Colon (tissue), 2 donors: ENCODE data around the gene ASTN2.
"Not testable (repeated sequence)": the region's sequence is repeated elsewhere in the genome, so short reads cannot be mapped to it uniquely, and the experiment has no call there.

Experiments used
- FAIRE-seq: peaks from 2 replicates; lab custom pipeline; 2012; peaks lifted over from hg19 to GRCh38; lab: Jason Lieb, UNC
- donor health status: control.
- donor health status: control.

ASTN2 gene

GRCh38 chr9:116924462-116925110 lies 490.3 kb downstream of the ASTN2 start:
- FAIRE-seq, result no peak

DNA sequence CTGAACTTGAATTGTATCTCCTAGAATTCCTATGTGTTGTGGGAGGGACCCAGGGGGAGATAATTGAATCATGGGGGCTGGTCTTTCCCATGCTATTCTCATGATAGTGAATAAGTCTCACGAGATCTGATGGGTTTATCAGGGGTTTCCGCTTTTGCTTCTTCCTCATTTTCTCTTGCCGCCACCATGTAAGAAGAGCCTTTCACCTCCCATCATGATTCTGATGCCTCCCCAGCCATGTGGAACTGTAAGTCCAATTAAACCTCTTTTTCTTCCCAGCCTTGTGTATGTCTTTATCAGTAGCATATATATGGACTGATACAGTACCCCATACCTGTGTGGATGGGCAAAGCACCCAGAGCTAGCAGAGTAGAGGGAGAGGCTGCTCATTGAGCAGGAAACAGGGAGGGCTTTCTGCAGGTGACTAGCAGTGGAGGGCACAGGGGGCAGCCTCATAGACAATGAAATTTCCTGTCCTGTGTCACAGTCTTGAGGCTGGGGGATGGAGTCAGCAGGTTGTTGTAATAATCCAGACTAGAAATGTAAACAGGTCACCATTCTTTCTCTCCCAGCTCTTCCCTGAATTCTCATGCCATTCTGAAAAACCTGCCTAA lies 496.9 kb downstream of the ASTN2 start:
- FAIRE-seq, result not testable (repeated sequence)

DNA sequence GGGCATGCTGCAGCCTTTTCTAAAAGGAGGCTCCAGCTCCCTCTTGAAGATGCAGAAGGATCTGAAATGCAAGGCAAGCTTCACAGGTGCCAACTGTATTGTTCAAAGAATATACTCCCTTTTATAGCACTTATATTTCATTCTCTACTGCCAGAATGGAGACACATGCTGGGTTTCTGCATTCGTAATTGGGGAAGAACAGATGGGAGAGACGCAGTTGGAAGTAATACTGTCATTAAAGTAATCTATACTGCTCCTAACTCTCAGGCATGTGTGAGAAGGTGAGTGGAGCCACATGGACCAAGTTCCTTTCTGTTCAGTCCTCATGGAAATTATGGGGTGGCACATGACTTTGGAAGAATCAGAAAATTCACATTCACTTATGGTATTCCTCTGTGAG lies 501.3 kb downstream of the ASTN2 start:
- no peak for FAIRE-seq

GRCh38 chr9:116910201-116910600 lies 504.7 kb downstream of the ASTN2 start:
- no peak for FAIRE-seq

- no peak for FAIRE-seq
Measured at GRCh38 chr9:116907989-116908388, 506.9 kb downstream of the ASTN2 start.

GRCh38 chr9:116905171-116905588 lies 509.7 kb downstream of the ASTN2 start:
- FAIRE-seq, result no peak

DNA sequence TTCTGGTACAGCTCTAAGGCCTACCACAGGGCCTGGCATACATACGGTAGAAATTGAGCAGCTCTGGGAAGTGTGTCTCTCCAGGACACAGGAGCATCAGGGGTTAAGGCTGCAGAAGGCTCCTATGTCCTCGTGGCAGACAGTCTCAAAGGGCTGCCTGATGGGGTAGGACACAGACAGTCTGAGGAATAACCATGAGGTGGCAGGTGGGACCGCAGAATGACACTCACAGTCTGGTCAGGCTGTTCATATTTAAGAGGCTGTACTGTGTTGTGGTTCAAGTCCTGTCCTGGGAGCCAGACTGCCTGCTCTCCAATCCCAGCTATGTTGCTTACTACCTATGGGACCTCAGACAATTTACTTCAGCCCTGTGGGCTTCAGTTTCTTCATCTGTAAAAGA lies 510.7 kb downstream of the ASTN2 start:
- FAIRE-seq, result no peak

GRCh38 chr9:116901260-116901659 lies 513.6 kb downstream of the ASTN2 start:
- FAIRE-seq, result no peak

GRCh38 chr9:116900543-116900942 lies 514.3 kb downstream of the ASTN2 start:
- FAIRE-seq, result no peak

DNA sequence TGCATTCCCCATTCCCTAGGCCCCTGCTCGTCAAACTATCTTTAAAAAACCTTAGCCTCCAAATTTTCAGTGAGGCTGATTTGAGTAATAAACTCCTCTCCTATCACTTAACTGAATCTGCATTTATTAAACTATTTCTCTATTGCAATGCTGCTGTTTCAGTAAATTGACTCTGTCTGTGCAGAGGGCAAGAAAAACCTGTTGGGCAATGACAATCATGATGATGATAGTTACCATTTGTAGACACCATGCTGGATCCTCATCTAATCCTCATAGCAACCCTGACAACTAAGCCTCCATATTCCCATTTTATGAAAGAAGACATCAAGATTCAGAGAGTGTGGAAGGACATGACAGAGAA lies 514.9 kb downstream of the ASTN2 start:
- FAIRE-seq, result no peak

- FAIRE-seq, result no peak
Measured at GRCh38 chr9:116899337-116900006, 515.4 kb downstream of the ASTN2 start.

- not testable (repeated sequence) for FAIRE-seq
Measured at GRCh38 chr9:116898131-116898530, 516.7 kb downstream of the ASTN2 start.

- FAIRE-seq, result no peak
Measured at GRCh38 chr9:116897201-116897600, 517.7 kb downstream of the ASTN2 start.

GRCh38 chr9:116895961-116896360 lies 518.9 kb downstream of the ASTN2 start:
- no peak for FAIRE-seq

DNA sequence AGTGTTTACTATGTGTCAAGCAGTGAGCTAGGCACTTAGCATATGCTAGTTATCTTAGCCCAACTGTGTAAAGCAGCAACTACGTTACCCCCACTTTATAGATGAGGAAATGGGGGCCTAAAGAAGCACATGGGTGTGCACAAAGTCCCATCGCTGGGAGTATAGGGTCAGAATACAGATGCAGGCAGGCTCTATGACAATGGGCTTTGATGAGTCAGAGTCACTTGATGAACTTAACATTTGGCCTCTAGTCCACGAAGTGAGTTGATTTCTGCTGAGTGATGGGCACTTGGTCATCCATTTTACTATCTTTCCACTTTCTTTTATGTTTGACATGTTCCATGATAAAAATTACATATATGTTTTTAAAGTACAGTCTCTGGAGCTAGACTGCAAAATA lies 523.4 kb downstream of the ASTN2 start:
- no peak for FAIRE-seq

GRCh38 chr9:116888476-116888875 lies 526.4 kb downstream of the ASTN2 start:
- FAIRE-seq, result not testable (repeated sequence)

GRCh38 chr9:116888066-116888465 lies 526.8 kb downstream of the ASTN2 start:
- no peak for FAIRE-seq

DNA sequence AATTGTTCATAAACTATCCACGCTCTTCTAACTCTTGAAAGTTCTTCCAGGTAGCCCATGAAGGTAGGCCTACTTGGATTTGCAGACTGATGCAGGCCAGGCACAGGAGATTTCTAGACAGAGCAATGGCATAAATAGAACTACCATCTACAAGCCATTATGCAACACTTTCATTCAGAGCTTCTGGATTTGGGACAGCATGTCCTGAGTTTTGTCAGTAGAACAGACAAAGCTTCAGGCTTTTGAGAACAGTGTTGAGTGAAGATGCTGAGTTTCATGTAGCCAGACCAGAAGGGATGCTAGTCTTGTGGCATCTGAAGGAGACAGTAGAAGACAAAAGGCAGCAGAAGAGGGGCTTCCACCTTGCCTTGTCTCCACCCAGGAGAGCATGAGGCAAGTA lies 531.2 kb downstream of the ASTN2 start:
- FAIRE-seq, result no peak

- no peak for FAIRE-seq
Measured at GRCh38 chr9:116877072-116877471, 537.8 kb downstream of the ASTN2 start.

- no peak for FAIRE-seq
Measured at GRCh38 chr9:116875576-116875975, 539.3 kb downstream of the ASTN2 start.

DNA sequence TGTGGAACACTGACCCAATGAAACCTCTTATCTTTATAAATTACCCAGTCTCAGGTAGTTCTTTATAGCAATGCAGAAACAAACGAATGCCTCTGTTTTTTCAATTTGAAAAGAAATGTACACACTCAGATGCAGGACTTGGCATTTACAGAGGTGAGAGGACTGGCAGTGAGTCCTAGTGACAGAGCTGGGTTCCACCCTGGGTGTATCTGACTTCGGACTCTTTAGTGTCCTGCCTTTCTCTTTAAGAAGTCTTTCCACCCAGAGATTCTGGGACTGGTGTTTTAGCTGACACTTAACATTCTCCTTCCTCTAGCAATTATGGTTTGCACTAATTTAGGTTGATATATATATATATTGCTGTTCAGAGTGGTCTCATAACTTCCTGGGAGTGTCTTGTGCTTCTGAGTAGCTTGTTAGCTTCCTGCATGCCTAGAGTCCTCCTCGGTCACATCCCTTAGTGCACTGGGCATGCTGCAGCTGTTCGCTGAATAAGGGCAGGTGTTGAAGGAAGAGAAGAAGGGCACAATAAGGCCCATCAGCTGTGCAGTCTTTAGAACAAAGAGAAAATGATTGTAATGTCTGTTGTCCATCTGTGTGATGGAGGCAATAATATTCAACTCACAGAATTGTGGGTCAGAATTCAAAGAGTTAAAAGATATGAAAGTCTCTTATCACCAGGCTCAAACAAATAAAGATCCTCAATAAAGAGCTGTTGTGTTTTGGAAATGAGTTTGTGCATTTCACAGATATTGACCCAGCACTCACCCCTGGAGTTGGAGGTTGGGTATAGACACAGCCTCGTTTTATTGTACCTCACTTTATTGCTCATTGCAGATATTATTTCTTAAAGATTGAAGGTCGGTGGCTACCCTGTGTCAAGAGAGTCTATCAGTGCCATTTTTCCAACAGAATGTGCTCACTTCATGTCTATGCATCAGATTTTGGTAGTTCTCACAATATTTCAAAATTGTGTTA lies 540.6 kb downstream of the ASTN2 start:
- FAIRE-seq, result no peak

DNA sequence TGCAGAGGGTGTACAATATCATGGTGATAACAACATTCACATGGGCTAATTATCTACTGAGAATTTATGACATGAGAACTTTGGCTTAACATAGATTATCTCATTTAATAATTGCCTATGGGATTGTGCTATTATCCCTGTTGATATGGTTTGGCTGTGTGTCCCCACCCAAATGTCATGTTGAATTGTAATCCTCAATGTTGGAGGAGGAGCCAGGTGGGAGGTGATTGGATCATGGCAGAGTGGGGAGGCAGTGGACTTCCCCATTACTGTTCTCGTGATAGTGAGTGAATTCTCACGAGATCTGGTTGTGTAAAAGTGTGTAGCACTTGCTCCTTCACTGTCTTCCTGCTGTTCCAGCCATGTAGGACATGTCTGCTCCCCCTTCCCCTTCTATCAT lies 541.4 kb downstream of the ASTN2 start:
- FAIRE-seq, result no peak
